HepG2 (cell line): ENCODE data around the gene FGF14. TPM values are rescaled to one million over a fixed set of nuclear protein-coding genes. Genes with fewer than 3 reads are reported as not detected.

Experiments
- ATAC-seq: fragments of 200-7000 bp; cut with Tn5 transposase; 3 replicates; pipeline ENCODE4 v1.9.1; 2020; ENCODE audit warnings: mild to moderate bottlenecking, moderate library complexity
- BruUV-seq: library from RNA; stranded (reverse); fragments of 400-500 nt; replicated peaks from 2 replicates; lab custom pipeline; 2021; lab: Mats Ljungman, UMichigan
- CTCF ChIA-PET: fragments of 300-600 bp; formaldehyde crosslinking; extraction: SDS; loops from one replicate; lab custom pipeline; 2021; ENCODE audit warnings: low total read pairs, inconsistent platforms, low intra/inter-chr PET ratio; lab: Yijun Ruan, JAX
- POLR2A ChIA-PET: fragments of 350-600 bp; sonication (Branson Sonifier 250); formaldehyde crosslinking; loops from one replicate; lab custom pipeline; 2020; ENCODE audit warnings: antibody characterized with exemption, inconsistent platforms; lab: Yijun Ruan, JAX
- DNase-seq: peaks from one replicate; pipeline ENCODE4 v3.0.0-alpha.2; 2015; ENCODE audit warnings: low spot score
- FAIRE-seq: peaks from 3 replicates; lab custom pipeline; 2011; peaks lifted over from hg19 to GRCh38; lab: Jason Lieb, UNC
- H2AFZ ChIP-seq: one replicate; pipeline ENCODE4 v1.6.1; 2011; ENCODE audit warnings: low read length, inconsistent platforms
- H3K27ac ChIP-seq: fragments of 300-600 bp; 3 replicates; pipeline ENCODE4 v1.8.0; 2011; ENCODE audit warnings: mixed run types, mild to moderate bottlenecking, mixed read lengths, low read length, inconsistent platforms; ENCODE audit not compliant: insufficient read depth; ENCODE audit errors: extremely low read length
- H3K27me3 ChIP-seq, 2 experiments: fragments of 200-600 bp in 1 of 2; 2 replicates in 1 of 2; 3 replicates in 1 of 2; pipeline versions ENCODE4 v1.6.0 to v1.8.0; 2011; ENCODE audit warnings: low read length in 2 of 2, mild to moderate bottlenecking in 2 of 2, moderate library complexity in 2 of 2, inconsistent platforms in 1 of 2; ENCODE audit not compliant: insufficient read depth in 2 of 2, control insufficient read depth in 1 of 2
- H3K36me3 ChIP-seq, 2 experiments: fragments of 200-600 bp in 1 of 2; replicated peaks in 1 of 2; 2 replicates in 1 of 2; 3 replicates in 1 of 2; pipeline versions ENCODE4 v1.5.1 to v1.8.0; 2011; ENCODE audit warnings: low read length in 2 of 2, inconsistent platforms in 1 of 2; ENCODE audit not compliant: insufficient read depth in 2 of 2, control insufficient read depth in 1 of 2
- H3K4me1 ChIP-seq: 2 replicates; pipeline ENCODE4 v1.5.1; 2012; ENCODE audit warnings: low read length, inconsistent platforms; ENCODE audit not compliant: insufficient read depth
- H3K4me2 ChIP-seq: 2 replicates; pipeline ENCODE4 v1.6.0; 2011; ENCODE audit warnings: low read depth, low read length, inconsistent platforms
- H3K4me3 ChIP-seq, 3 experiments: fragments of 200-600 bp in 1 of 3; sonication (generic), shearing (Covaris generic) in 1 of 3; replicated peaks in 1 of 3; 2 replicates each; pipeline ENCODE4 v1.5.1; 2011 to 2016; ENCODE audit warnings: low read length in 3 of 3, inconsistent platforms in 2 of 3, low read depth in 2 of 3, mild to moderate bottlenecking in 2 of 3, control low read depth in 1 of 3, mixed read lengths in 1 of 3; ENCODE audit not compliant: insufficient read depth in 1 of 3
- H3K79me2 ChIP-seq: one replicate; pipeline ENCODE4 v1.6.1; 2011; ENCODE audit warnings: low read length, inconsistent platforms; ENCODE audit not compliant: insufficient read depth
- H3K9ac ChIP-seq: 2 replicates; pipeline ENCODE4 v1.6.0; 2011; ENCODE audit warnings: mild to moderate bottlenecking, low read depth, low read length, inconsistent platforms; ENCODE audit not compliant: insufficient read depth
- H3K9me3 ChIP-seq: 2 replicates; pipeline ENCODE4 v1.5.1; 2012; ENCODE audit warnings: mild to moderate bottlenecking, low read length
- H4K20me1 ChIP-seq: 2 replicates; pipeline ENCODE4 v1.6.0; 2011; ENCODE audit warnings: inconsistent platforms, mild to moderate bottlenecking, low read length, moderate library complexity; ENCODE audit not compliant: insufficient read depth
- IKZF1 ChIP-seq: fragments of 450-650 bp; IDR thresholded peaks from 2 replicates; pipeline ENCODE4 v1.7.1; 2016
- IRF2 ChIP-seq: IDR thresholded peaks from 2 replicates; pipeline ENCODE4 v1.6.1; 2018; ENCODE audit warnings: missing genetic modification reagents, missing compliant biosample characterization
- KDM6A ChIP-seq: IDR thresholded peaks from 2 replicates; pipeline ENCODE4 v1.6.1; 2016; ENCODE audit warnings: low read depth
- MAF1 ChIP-seq: sonication (generic); formaldehyde crosslinking; IDR thresholded peaks from 2 replicates; pipeline ENCODE4 v1.5.0; 2020; ENCODE audit warnings: missing genetic modification reagents, borderline replicate concordance
- NFKB2 ChIP-seq: sonication (generic); formaldehyde crosslinking; IDR thresholded peaks from 2 replicates; pipeline ENCODE4 v1.4.0; 2020; ENCODE audit warnings: missing genetic modification reagents, borderline replicate concordance
- PRDM15 ChIP-seq: sonication (generic); formaldehyde crosslinking; IDR thresholded peaks from 2 replicates; pipeline ENCODE4 v1.4.0; 2020; ENCODE audit warnings: missing genetic modification reagents
- RARG ChIP-seq: sonication (generic); formaldehyde crosslinking; IDR thresholded peaks from 2 replicates; pipeline ENCODE4 v1.4.0; 2020; ENCODE audit warnings: low read depth, mild to moderate bottlenecking, missing genetic modification reagents
- ZHX2 ChIP-seq, 2 experiments: sonication (generic) in 1 of 2; formaldehyde crosslinking in 1 of 2; IDR thresholded peaks; 2 replicates each; pipeline versions ENCODE4 v1.6.1 to v1.9.0; 2014 to 2022; ENCODE audit warnings: antibody characterized with exemption in 1 of 2, borderline replicate concordance in 1 of 2, inconsistent platforms in 1 of 2, low read depth in 1 of 2, missing genetic modification reagents in 1 of 2
- ZNF17 ChIP-seq: sonication (generic); formaldehyde crosslinking; IDR thresholded peaks from 2 replicates; pipeline ENCODE4 v1.5.0; 2020; ENCODE audit warnings: mild to moderate bottlenecking, missing genetic modification reagents
- ZNF337 ChIP-seq: sonication (generic); formaldehyde crosslinking; IDR thresholded peaks from 2 replicates; pipeline ENCODE4 v1.5.1; 2020; ENCODE audit warnings: missing genetic modification reagents, low read depth, mild to moderate bottlenecking, borderline replicate concordance
- WGBS: methylation state at CpG from one replicate; pipeline ENCODE4 v1.1.6; 2017; ENCODE audit warnings: low lambda C conversion rate; 5-methylcytosine and 5-hydroxymethylcytosine counted together
- in situ Hi-C: cut with HindIII; loops from 2 replicates; pipeline ENCODE4 v1.10.0; 2017; ENCODE audit warnings: low pct_unique_long_range_greater_than_20kb; ENCODE audit not compliant: extremely low pct_ligation_motif_present
- intact Hi-C: fragments of 100-400 bp; cut with micrococcal nuclease; formaldehyde crosslinking; loops from one replicate; pipeline ENCODE4 v1.10.0; 2022; ENCODE audit not compliant: unreplicated experiment
- polyA plus RNA-seq, 8 experiments: library from polyadenylated mRNA; depleted of rRNA in 3 of 8; stranded (reverse) in 7 of 8; unstranded in 1 of 8; fragments of >200 nt; fragmentation: Illumina TruSeq in 4 of 8; extraction: Trizol in 4 of 8; gene quantifications; 2 replicates each; pipeline versions ENCODE4 v1.2.1 to v1.2.3, GENCODE V29; 2011 to 2016; ENCODE audit warnings: low read depth in 4 of 8, missing spikeins in 1 of 8, mixed read lengths in 1 of 8; ENCODE audit not compliant: insufficient read depth in 1 of 8
- total RNA-seq, 5 experiments: library from RNA; depleted of rRNA; stranded (reverse); fragments of >200 nt; fragmentation: Illumina TruSeq; extraction: Trizol; gene quantifications; 2 replicates each; pipeline ENCODE4 v1.2.3, GENCODE V29; 2016; ENCODE audit warnings: low read depth in 1 of 5

The FGF14 gene
- total and polyA plus RNA-seq, 2 of the 13 experiments (the other 11 are each of a cell fraction or from before 2014, with no cell fraction given): not detected

GRCh38 chr13:102117175-102117831, 284.5 kb downstream of the FGF14 start:
- Histone ChIP-seq H2AFZ (no peak overlapping the region), H3K9ac (no peak overlapping the region), H4K20me1 (no peaks in the 10 kb centered on the region), H3K4me2 (no peak overlapping the region), H3K4me1 (no peaks in the 10 kb centered on the region), H3K36me3 (no peaks in the 10 kb centered on the region), H3K27me3 (no peaks in the 10 kb centered on the region), H3K4me3 (no peak overlapping the region), H3K9me3 (no peaks in the 10 kb centered on the region), H3K79me2 (no peaks in the 10 kb centered on the region), H3K27ac (no peak overlapping the region)
- ChIA-PET POLR2A (no interaction called here), CTCF (no interaction called here)
- FAIRE-seq (no peak), DNase-seq (no peak), ATAC-seq (no peak)
- BruUV-seq: no TSS peak
- intact Hi-C loops: no loop called here
- WGBS: 2% methylated on average over 7 of the region's 7 CpGs
- in situ Hi-C loops: no loop called here
- TF ChIP-seq IKZF1: no peak
- TF ChIP-seq NFKB2: no peak
- no peak for TF ChIP-seq IRF2 (CRISPR knock-in tag)
- no peak for TF ChIP-seq KDM6A (CRISPR knock-in tag)
- no peak for TF ChIP-seq MAF1 (CRISPR knock-in tag)
- no peak for TF ChIP-seq RARG (CRISPR knock-in tag)
- TF ChIP-seq ZHX2 (IDR thresholded peaks at IDR 0.05; ENCODE audit: low read depth): no peak
- TF ChIP-seq ZHX2 (CRISPR knock-in tag; IDR thresholded peaks at IDR 0.05; ENCODE audit: borderline replicate concordance): no peak
- TF ChIP-seq PRDM15 (CRISPR knock-in tag): no peak
- TF ChIP-seq ZNF337 (CRISPR knock-in tag): no peak
- no peak for TF ChIP-seq ZNF17 (CRISPR knock-in tag)
